Brain microvascular endothelial cell (primary cell): ENCODE results near the gene EHD1.

Experiments used
- DNase-seq: peaks from one replicate; pipeline ENCODE4 v3.0.0-alpha.2; 2020
- H3K27ac ChIP-seq: fragments of 250-450 bp; sonication (Bioruptor Pico); 2 replicates; pipeline ENCODE4 v1.5.1; 2020; ENCODE audit warnings: mild to moderate bottlenecking, moderate library complexity
- H3K27me3 ChIP-seq: fragments of 250-450 bp; sonication (Bioruptor Pico); replicated peaks from 2 replicates; pipeline ENCODE4 v1.5.1; 2020; ENCODE audit warnings: mild to moderate bottlenecking
- H3K36me3 ChIP-seq: fragments of 250-450 bp; sonication (Bioruptor Pico); replicated peaks from 2 replicates; pipeline ENCODE4 v1.5.1; 2020; ENCODE audit warnings: mild to moderate bottlenecking
- H3K4me3 ChIP-seq: 2 replicates; pipeline ENCODE4 v1.5.1; 2011; ENCODE audit warnings: low read depth, mild to moderate bottlenecking, control low read depth, low read length, moderate library complexity
- in situ Hi-C: cut with HindIII; loops from 2 replicates; pipeline ENCODE4 v1.10.0; 2017; ENCODE audit warnings: low sequenced_read_pairs, low pct_ligation_motif_present
- TF ChIP-seq, protein P1 (sequence below): IDR thresholded peaks from 2 replicates; pipeline ENCODE4 v1.5.1; 2011; ENCODE audit warnings: low read depth, mild to moderate bottlenecking, moderate library complexity, low read length, control low read depth, inconsistent platforms; ENCODE audit errors: missing control alignments

The EHD1 gene

DNA sequence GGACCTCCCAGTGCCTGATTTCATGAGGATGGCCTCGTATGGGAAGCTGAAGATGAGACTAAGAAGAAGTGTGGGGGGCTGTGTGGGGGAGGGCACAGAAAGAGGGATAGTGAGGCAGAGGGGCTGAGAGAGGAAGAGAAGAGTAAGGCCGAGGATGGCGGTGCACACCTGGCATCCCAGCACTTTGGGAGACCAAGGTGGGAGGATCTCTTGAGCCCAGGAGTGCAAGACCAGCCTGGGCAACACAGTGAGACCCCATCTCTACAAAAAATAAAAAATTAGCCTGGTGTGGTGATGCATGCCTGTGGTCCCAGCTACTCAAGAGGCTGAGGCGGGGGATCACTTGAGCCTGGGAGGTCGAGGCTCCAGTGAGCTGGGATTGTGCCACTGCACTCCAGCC lies 13.5 kb upstream of the EHD1 start:
- no peaks in the 10 kb centered on the region for H3K27me3 ChIP-seq
- H3K4me3 ChIP-seq: no peak overlapping the region
- H3K27ac ChIP-seq: no peak overlapping the region
- TF ChIP-seq, protein P1, sequence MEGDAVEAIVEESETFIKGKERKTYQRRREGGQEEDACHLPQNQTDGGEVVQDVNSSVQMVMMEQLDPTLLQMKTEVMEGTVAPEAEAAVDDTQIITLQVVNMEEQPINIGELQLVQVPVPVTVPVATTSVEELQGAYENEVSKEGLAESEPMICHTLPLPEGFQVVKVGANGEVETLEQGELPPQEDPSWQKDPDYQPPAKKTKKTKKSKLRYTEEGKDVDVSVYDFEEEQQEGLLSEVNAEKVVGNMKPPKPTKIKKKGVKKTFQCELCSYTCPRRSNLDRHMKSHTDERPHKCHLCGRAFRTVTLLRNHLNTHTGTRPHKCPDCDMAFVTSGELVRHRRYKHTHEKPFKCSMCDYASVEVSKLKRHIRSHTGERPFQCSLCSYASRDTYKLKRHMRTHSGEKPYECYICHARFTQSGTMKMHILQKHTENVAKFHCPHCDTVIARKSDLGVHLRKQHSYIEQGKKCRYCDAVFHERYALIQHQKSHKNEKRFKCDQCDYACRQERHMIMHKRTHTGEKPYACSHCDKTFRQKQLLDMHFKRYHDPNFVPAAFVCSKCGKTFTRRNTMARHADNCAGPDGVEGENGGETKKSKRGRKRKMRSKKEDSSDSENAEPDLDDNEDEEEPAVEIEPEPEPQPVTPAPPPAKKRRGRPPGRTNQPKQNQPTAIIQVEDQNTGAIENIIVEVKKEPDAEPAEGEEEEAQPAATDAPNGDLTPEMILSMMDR: no peak
- DNase-seq: no peak
- in situ Hi-C loops: loop anchor here (5.0 kb wide), 1 partner anchor 45 kb away; no protein-coding TSS in a partner anchor
- peaks cover 3% of the 10 kb centered on the region for H3K36me3 ChIP-seq

DNA sequence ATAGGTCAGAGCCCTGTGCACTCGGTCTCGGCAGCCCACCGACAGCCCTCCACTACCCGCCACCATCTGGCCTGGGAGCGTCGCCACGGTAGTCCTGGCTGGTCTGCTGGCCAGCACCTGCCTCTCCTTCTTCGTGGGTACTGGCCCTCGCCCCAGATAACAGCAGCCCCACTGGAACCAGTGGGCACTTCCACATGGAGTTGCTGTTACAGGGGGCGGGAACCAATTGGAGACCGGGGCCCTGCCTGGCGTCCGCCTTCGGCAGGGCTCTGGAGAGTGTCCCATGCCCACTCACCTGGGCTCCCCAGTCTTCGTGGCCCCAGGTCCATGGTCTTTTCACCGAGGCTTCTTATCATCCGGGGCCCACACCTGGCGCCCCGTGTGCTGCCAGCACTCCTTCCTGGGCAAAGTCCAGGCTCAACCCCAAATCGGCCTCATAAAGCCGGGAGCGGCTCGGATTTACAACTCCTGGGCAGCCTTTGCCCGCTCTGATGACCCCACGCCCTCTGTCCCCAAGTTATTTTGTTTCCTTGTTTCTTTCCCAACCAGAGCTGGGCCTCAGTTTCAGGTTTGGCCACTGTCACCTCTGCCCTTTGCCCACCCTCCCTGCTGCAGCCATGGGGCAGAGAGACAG lies 12.9 kb upstream of the EHD1 start:
- TF ChIP-seq, protein P1: no peak
- no peak for DNase-seq
- H3K27me3 ChIP-seq: no peaks in the 10 kb centered on the region
- in situ Hi-C loops: loop anchor here (5.0 kb wide), 1 partner anchor 44 kb away; no protein-coding TSS in a partner anchor
- no peak overlapping the region for H3K4me3 ChIP-seq
- peaks cover 3% of the 10 kb centered on the region for H3K36me3 ChIP-seq
- no peak overlapping the region for H3K27ac ChIP-seq

DNA sequence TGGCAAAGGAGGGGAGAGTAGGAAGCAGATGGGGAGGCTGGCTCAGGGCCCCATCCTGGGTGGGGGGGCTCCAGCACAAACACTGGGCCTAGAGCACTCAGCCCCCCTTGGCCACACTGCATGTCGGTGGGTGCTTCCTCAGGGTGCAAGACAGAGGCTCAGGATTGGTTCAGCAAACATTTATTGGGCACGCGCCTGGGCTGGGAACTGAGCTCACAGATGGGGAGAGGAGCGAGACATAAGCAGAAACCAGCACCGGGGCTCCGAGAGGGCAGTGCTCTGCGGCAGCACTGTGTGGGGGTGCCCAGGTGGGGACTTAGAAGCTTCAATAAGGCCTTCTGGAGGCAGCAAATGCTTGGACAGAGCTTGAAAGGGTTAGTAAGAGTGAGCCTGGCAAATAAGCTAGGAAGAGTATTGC lies 12.1 kb upstream of the EHD1 start:
- Histone ChIP-seq H3K27ac (no peak overlapping the region), H3K36me3 (no peaks in the 10 kb centered on the region), H3K27me3 (no peaks in the 10 kb centered on the region), H3K4me3 (no peak overlapping the region)
- TF ChIP-seq, protein P1: no peak
- DNase-seq: no peak
- in situ Hi-C loops: loop anchor here (5.0 kb wide), 1 partner anchor 43 kb away; no protein-coding TSS in a partner anchor

DNA sequence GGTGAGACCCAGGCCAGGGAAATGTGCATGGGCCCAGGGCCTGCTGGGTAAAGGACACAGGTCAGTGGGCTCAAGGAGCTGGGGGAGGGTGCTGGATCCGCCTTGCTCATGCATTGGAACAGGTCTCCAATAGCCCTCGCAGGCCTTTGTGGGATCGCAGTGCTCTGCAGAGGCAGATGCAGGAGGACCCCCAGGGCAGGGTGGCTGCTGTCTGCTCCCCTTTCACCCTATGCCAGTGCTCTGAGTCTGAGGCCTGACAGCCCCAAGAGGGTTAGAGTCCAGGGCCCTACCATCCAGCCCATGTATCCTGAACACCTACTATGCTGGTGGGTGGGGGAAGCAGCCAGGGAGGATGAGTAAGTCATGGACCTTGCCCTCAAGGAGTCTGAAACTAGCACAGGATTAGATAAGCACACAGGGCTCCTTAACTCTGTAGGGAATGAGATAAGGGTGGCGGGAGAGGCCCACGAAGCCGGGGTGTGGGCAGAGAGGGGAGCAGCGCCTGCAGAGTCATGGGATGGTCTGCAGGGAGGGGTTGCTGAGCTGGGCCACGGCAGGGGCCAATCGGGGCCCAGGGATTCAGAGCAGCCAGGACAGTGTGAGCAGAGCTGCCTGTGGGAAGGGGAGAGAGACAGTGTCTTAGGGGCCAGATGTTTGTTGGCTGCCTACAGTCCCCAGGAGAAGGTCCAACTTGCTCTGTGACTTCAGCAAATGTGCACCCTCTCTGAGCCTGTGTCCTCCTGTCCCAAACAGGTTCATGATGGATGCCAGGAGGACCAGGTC lies 10.5 kb upstream of the EHD1 start:
- Histone ChIP-seq H3K27ac (no peak overlapping the region), H3K4me3 (no peak overlapping the region), H3K27me3 (no peaks in the 10 kb centered on the region), H3K36me3 (no peaks in the 10 kb centered on the region)
- in situ Hi-C loops: no loop called here
- DNase-seq: peak; percentile 21
- TF ChIP-seq, protein P1: no peak

DNA sequence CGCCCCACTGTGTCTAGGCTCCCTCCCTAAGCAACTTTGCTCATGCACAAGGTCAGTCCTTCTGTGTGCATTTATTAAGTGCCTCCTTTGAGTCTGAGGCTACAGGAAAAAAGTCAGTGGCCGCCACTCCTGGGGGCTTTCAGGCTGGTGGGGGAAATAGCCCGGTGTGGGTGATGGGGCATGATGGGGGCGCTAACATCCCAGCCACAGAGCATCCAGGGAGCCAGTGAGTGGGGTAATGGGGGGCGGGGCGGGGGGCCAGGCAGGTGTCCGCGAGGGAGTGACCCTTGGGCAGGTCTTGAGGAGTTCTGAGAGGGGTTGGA lies 9.9 kb upstream of the EHD1 start:
- DNase-seq: no peak
- in situ Hi-C loops: no loop called here
- TF ChIP-seq, protein P1: no peak
- Histone ChIP-seq H3K4me3 (no peak overlapping the region), H3K36me3 (no peaks in the 10 kb centered on the region), H3K27ac (no peak overlapping the region), H3K27me3 (no peaks in the 10 kb centered on the region)
